Stimulated activated CD8-positive, alpha-beta memory T cell treated with anti-CD3 and anti-CD28 coated beads, Interleukin-4, amount 100 ng/mL, for 24 hours (primary cell): ENCODE measurements around the gene ANGPTL1.

Source experiments
- DNase-seq: peaks from one replicate; pipeline ENCODE4 v3.0.0-alpha.2; 2020; ENCODE audit warnings: low read depth

ANGPTL1 gene

GRCh38 chr1:178870944-178871343 is at the start of gene ANGPTL1:
TSS of gene ANGPTL1 (minus strand) at chr1:178871077. CDS start at chr1:178865776, 5,301 bp downstream.
- DNase-seq = no peak

- no peak for DNase-seq
These were observed 48.7 kb upstream of the ANGPTL1 start for GRCh38 chr1:178919581-178919980.

- DNase-seq = no peak
These were observed 48.1 kb upstream of the ANGPTL1 start for GRCh38 chr1:178918955-178919354.

- DNase-seq = no peak
These were observed 47.4 kb upstream of the ANGPTL1 start for GRCh38 chr1:178918308-178918707.

GRCh38 chr1:178916448-178917174 is 45.7 kb upstream of the ANGPTL1 start:
- DNase-seq = no peak

GRCh38 chr1:178912597-178912996 is 41.7 kb upstream of the ANGPTL1 start:
- no peak for DNase-seq

- no peak for DNase-seq
These were observed 39.1 kb upstream of the ANGPTL1 start for GRCh38 chr1:178910023-178910422.

GRCh38 chr1:178908358-178908757 is 37.5 kb upstream of the ANGPTL1 start:
- no peak for DNase-seq

GRCh38 chr1:178901482-178902125 is 30.7 kb upstream of the ANGPTL1 start:
- DNase-seq = no peak

GRCh38 chr1:178899402-178899801 is 28.5 kb upstream of the ANGPTL1 start:
- DNase-seq = no peak

GRCh38 chr1:178898401-178898800 is 27.5 kb upstream of the ANGPTL1 start:
- DNase-seq = no peak

- DNase-seq = no peak
These were observed 25.1 kb upstream of the ANGPTL1 start for GRCh38 chr1:178895928-178896327.

- no peak for DNase-seq
These were observed 15.7 kb upstream of the ANGPTL1 start for GRCh38 chr1:178886551-178886950.

GRCh38 chr1:178885869-178886268 is 15.0 kb upstream of the ANGPTL1 start:
- no peak for DNase-seq

- DNase-seq = no peak
These were observed 11.1 kb upstream of the ANGPTL1 start for GRCh38 chr1:178881950-178882349.

- no peak for DNase-seq
These were observed 7.0 kb upstream of the ANGPTL1 start for GRCh38 chr1:178877896-178878295.

GRCh38 chr1:178875936-178876335 is 5.1 kb upstream of the ANGPTL1 start:
- DNase-seq = no peak

GRCh38 chr1:178874966-178875365 is 4.1 kb upstream of the ANGPTL1 start:
- DNase-seq = no peak

GRCh38 chr1:178871551-178872320 is 859 bp upstream of the ANGPTL1 start:
- no peak for DNase-seq

GRCh38 chr1:178870221-178870620 is 656 bp downstream of the ANGPTL1 start:
- no peak for DNase-seq

GRCh38 chr1:178869119-178869697 is 1.7 kb downstream of the ANGPTL1 start:
- no peak for DNase-seq

- no peak for DNase-seq
These were observed 2.2 kb downstream of the ANGPTL1 start for GRCh38 chr1:178868706-178869105.

- no peak for DNase-seq
These were observed 3.2 kb downstream of the ANGPTL1 start for GRCh38 chr1:178867670-178868069.
